ENCODE measurements around the gene BCL10.

The BCL10 gene

DNA sequence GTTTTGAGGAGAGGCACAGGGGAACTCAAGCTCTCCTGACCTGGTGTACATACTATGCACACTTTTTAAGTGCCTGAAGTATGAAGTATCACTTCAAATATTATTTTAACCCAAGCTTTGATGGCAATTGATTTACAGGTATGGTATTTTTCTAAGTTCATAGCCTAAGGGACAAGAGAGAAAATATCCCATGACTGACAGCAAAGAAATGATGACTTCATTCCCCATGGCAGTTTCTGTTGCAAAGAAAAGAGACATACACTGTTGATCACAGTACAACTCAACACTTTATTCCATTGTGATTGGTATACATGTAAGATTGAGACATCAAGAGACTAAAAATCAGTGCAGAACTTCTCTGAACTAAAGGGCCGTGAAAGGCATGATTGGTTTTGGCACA is 41.8 kb upstream of the BCL10 start:
- H4K8ac ChIP-seq (ENCODE audit: low read depth, low read length), result no peak overlapping the region
- H2BK15ac ChIP-seq (ENCODE audit: low read length), result no peak overlapping the region
- H2AK5ac ChIP-seq (ENCODE audit: low read depth, low read length), result no peak overlapping the region
- peaks cover 0 to 3% of the 10 kb centered on the region in 2 donors for H3K9me3 ChIP-seq (replicated peaks in 1 of 2; ENCODE audit: control insufficient read depth in 2 of 2, insufficient read depth in 1 of 2, low read depth in 1 of 2, low read length in 2 of 2)
- H3K4me1 ChIP-seq (ENCODE audit: control insufficient read depth in 2 of 2, insufficient read depth in 1 of 2, low read depth in 1 of 2, low read length in 2 of 2), result peaks cover 0 to 4% of the 10 kb centered on the region in 2 donors
- no peaks in the 10 kb centered on the region for H3K27me3 ChIP-seq (ENCODE audit: control insufficient read depth in 3 of 3, insufficient read depth in 3 of 3, low read depth in 1 of 3, low read length in 3 of 3)
- no CpG with 5 or more reads among the region's 1 CpG for WGBS, 2 donors (ENCODE audit: extremely low coverage in 2 of 2, insufficient read length in 2 of 2, insufficient replicate concordance in 1 of 2)
- H3K23ac ChIP-seq (ENCODE audit: low read depth, low read length, poor library complexity), result no peak overlapping the region
- H2BK120ac ChIP-seq (ENCODE audit: low read depth, low read length), result no peak overlapping the region
- no peaks in the 10 kb centered on the region for H3K79me1 ChIP-seq (ENCODE audit: low read depth, low read length)
- no peak overlapping the region for H2BK12ac ChIP-seq (ENCODE audit: low read length)
- H3K36me3 ChIP-seq (replicated peaks in 1 of 2; ENCODE audit: control insufficient read depth in 2 of 2, insufficient read depth in 2 of 2, low read length in 2 of 2), result peaks cover 0 to 28% of the 10 kb centered on the region in 2 donors
- H3K18ac ChIP-seq (ENCODE audit: low read length), result no peak overlapping the region
- H3K4me2 ChIP-seq (ENCODE audit: insufficient read depth, low read length, poor library complexity, severe bottlenecking), result no peak overlapping the region
- H3K27ac ChIP-seq (replicated peaks; ENCODE audit: low read length), result no peak overlapping the region
- H4K91ac ChIP-seq (ENCODE audit: low read depth, low read length, poor library complexity), result no peak overlapping the region
- H2AFZ ChIP-seq (ENCODE audit: low read length), result no peak overlapping the region
- no peak for DNase-seq (ENCODE audit: low spot score)
- no peak overlapping the region for H3K9ac ChIP-seq (ENCODE audit: low read depth, low read length, poor library complexity)
- H2BK5ac ChIP-seq (ENCODE audit: low read length), result no peak overlapping the region
- no peak overlapping the region for H3K14ac ChIP-seq (ENCODE audit: low read length)
- no peak overlapping the region for H3K4me3 ChIP-seq (ENCODE audit: low read length in 2 of 2)
- no peak overlapping the region for H3K4ac ChIP-seq (ENCODE audit: low read length)

DNA sequence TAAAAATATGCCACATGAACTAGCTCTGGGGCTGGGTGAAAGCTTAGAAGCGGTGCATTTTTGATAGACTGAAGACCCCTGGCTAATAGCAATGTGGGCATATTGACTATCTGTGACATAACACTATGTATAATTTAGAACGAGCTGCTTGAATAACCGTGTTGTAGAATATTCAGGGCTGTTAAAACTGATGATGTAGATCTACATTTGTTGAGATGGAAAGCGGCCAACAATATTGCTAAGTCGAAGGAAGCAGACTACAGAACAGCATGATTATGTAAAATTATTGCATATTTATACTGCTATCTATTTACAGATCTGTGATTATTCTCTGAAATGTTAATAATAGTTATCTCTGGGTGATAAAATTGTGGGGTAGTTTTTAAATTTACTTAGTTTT is 41.1 kb upstream of the BCL10 start:
- no CpG with 5 or more reads among the region's 5 CpGs for WGBS, 2 donors (ENCODE audit: extremely low coverage in 2 of 2, insufficient read length in 2 of 2, insufficient replicate concordance in 1 of 2)
- Histone ChIP-seq H4K8ac (ENCODE audit: low read depth, low read length) (no peak overlapping the region), H3K4me1 (ENCODE audit: control insufficient read depth in 2 of 2, insufficient read depth in 1 of 2, low read depth in 1 of 2, low read length in 2 of 2) (peaks cover 0 to 4% of the 10 kb centered on the region in 2 donors), H3K4ac (ENCODE audit: low read length) (no peak overlapping the region), H3K23ac (ENCODE audit: low read depth, low read length, poor library complexity) (no peak overlapping the region), H3K4me3 (ENCODE audit: low read length in 2 of 2) (no peak overlapping the region), H2BK5ac (ENCODE audit: low read length) (no peak overlapping the region), H3K9me3 (replicated peaks in 1 of 2; ENCODE audit: control insufficient read depth in 2 of 2, insufficient read depth in 1 of 2, low read depth in 1 of 2, low read length in 2 of 2) (peaks cover 0 to 3% of the 10 kb centered on the region in 2 donors), H3K14ac (ENCODE audit: low read length) (no peak overlapping the region), H2BK120ac (ENCODE audit: low read depth, low read length) (no peak overlapping the region), H2BK15ac (ENCODE audit: low read length) (no peak overlapping the region), H2AFZ (ENCODE audit: low read length) (no peak overlapping the region), H3K4me2 (ENCODE audit: insufficient read depth, low read length, poor library complexity, severe bottlenecking) (no peak overlapping the region), H3K27ac (replicated peaks; ENCODE audit: low read length) (no peak overlapping the region), H2AK5ac (ENCODE audit: low read depth, low read length) (no peak overlapping the region), H3K36me3 (replicated peaks in 1 of 2; ENCODE audit: control insufficient read depth in 2 of 2, insufficient read depth in 2 of 2, low read length in 2 of 2) (peaks cover 0 to 26% of the 10 kb centered on the region in 2 donors), H3K79me1 (ENCODE audit: low read depth, low read length) (no peaks in the 10 kb centered on the region), H3K18ac (ENCODE audit: low read length) (no peak overlapping the region), H4K91ac (ENCODE audit: low read depth, low read length, poor library complexity) (no peak overlapping the region), H2BK12ac (ENCODE audit: low read length) (no peak overlapping the region), H3K9ac (ENCODE audit: low read depth, low read length, poor library complexity) (no peak overlapping the region), H3K27me3 (ENCODE audit: control insufficient read depth in 3 of 3, insufficient read depth in 3 of 3, low read depth in 1 of 3, low read length in 3 of 3) (no peaks in the 10 kb centered on the region)
- no peak for DNase-seq (ENCODE audit: low spot score)

- H3K4ac ChIP-seq (ENCODE audit: low read length), result no peak overlapping the region
- no peak overlapping the region for H3K4me3 ChIP-seq (ENCODE audit: low read length in 2 of 2)
- no peak overlapping the region for H2AK5ac ChIP-seq (ENCODE audit: low read depth, low read length)
- H4K91ac ChIP-seq (ENCODE audit: low read depth, low read length, poor library complexity), result no peak overlapping the region
- H2BK120ac ChIP-seq (ENCODE audit: low read depth, low read length), result no peak overlapping the region
- no peak overlapping the region for H2BK5ac ChIP-seq (ENCODE audit: low read length)
- H2AFZ ChIP-seq (ENCODE audit: low read length), result no peak overlapping the region
- no peak overlapping the region for H3K14ac ChIP-seq (ENCODE audit: low read length)
- no peak overlapping the region for H3K27ac ChIP-seq (replicated peaks; ENCODE audit: low read length)
- H4K8ac ChIP-seq (ENCODE audit: low read depth, low read length), result peak overlapping the region; percentile 19
- no peak overlapping the region for H3K9ac ChIP-seq (ENCODE audit: low read depth, low read length, poor library complexity)
- H3K23ac ChIP-seq (ENCODE audit: low read depth, low read length, poor library complexity), result no peak overlapping the region
- H3K18ac ChIP-seq (ENCODE audit: low read length), result no peak overlapping the region
- peaks cover 0 to 22% of the 10 kb centered on the region in 2 donors for H3K36me3 ChIP-seq (replicated peaks in 1 of 2; ENCODE audit: control insufficient read depth in 2 of 2, insufficient read depth in 2 of 2, low read length in 2 of 2)
- H3K4me2 ChIP-seq (ENCODE audit: insufficient read depth, low read length, poor library complexity, severe bottlenecking), result no peak overlapping the region
- DNase-seq (ENCODE audit: low spot score), result no peak
- no peak overlapping the region for H2BK15ac ChIP-seq (ENCODE audit: low read length)
- WGBS, 2 donors (ENCODE audit: extremely low coverage in 2 of 2, insufficient read length in 2 of 2, insufficient replicate concordance in 1 of 2), result no CpG with 5 or more reads among the region's 2 CpGs
- H3K4me1 ChIP-seq (ENCODE audit: control insufficient read depth in 2 of 2, insufficient read depth in 1 of 2, low read depth in 1 of 2, low read length in 2 of 2), result peaks cover 0 to 4% of the 10 kb centered on the region in 2 donors
- peaks cover 0 to 3% of the 10 kb centered on the region in 2 donors for H3K9me3 ChIP-seq (replicated peaks in 1 of 2; ENCODE audit: control insufficient read depth in 2 of 2, insufficient read depth in 1 of 2, low read depth in 1 of 2, low read length in 2 of 2)
- no peak overlapping the region for H2BK12ac ChIP-seq (ENCODE audit: low read length)
- H3K27me3 ChIP-seq (ENCODE audit: control insufficient read depth in 3 of 3, insufficient read depth in 3 of 3, low read depth in 1 of 3, low read length in 3 of 3), result no peaks in the 10 kb centered on the region
- H3K79me1 ChIP-seq (ENCODE audit: low read depth, low read length), result no peaks in the 10 kb centered on the region
These were observed 39.9 kb upstream of the BCL10 start for GRCh38 chr1:85316321-85316720.

DNA sequence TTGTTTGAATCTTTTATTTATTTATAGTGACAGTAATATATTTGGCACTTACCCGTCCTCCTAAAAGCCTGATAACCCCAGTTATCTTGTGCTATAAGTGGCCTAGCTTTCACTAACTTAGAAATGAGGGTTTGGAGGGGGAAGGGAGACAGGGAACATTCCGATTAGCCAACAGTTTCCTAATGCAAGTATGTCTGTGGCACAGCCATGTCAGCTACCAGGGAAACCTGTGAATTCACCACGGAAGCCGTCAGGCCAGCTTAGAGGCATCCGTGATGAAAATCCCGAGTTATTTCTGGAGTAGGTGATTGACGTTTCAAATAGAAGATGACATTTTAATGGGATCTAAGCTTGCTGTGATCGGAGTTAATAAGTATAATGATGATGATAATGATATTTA is 39.4 kb upstream of the BCL10 start:
- H2BK15ac ChIP-seq (ENCODE audit: low read length), result no peak overlapping the region
- H3K27ac ChIP-seq (replicated peaks; ENCODE audit: low read length), result no peak overlapping the region
- H3K14ac ChIP-seq (ENCODE audit: low read length), result no peak overlapping the region
- H4K91ac ChIP-seq (ENCODE audit: low read depth, low read length, poor library complexity), result no peak overlapping the region
- H3K4ac ChIP-seq (ENCODE audit: low read length), result no peak overlapping the region
- H2BK12ac ChIP-seq (ENCODE audit: low read length), result no peak overlapping the region
- no peak overlapping the region for H3K23ac ChIP-seq (ENCODE audit: low read depth, low read length, poor library complexity)
- DNase-seq (ENCODE audit: low spot score), result no peak
- H3K18ac ChIP-seq (ENCODE audit: low read length), result no peak overlapping the region
- no peak overlapping the region for H3K4me2 ChIP-seq (ENCODE audit: insufficient read depth, low read length, poor library complexity, severe bottlenecking)
- H3K79me1 ChIP-seq (ENCODE audit: low read depth, low read length), result no peaks in the 10 kb centered on the region
- no peak overlapping the region for H3K9ac ChIP-seq (ENCODE audit: low read depth, low read length, poor library complexity)
- H2AFZ ChIP-seq (ENCODE audit: low read length), result no peak overlapping the region
- H3K27me3 ChIP-seq (ENCODE audit: control insufficient read depth in 3 of 3, insufficient read depth in 3 of 3, low read depth in 1 of 3, low read length in 3 of 3), result no peaks in the 10 kb centered on the region
- peaks cover 0 to 3% of the 10 kb centered on the region in 2 donors for H3K9me3 ChIP-seq (replicated peaks in 1 of 2; ENCODE audit: control insufficient read depth in 2 of 2, insufficient read depth in 1 of 2, low read depth in 1 of 2, low read length in 2 of 2)
- no peak overlapping the region for H4K8ac ChIP-seq (ENCODE audit: low read depth, low read length)
- H2AK5ac ChIP-seq (ENCODE audit: low read depth, low read length), result no peak overlapping the region
- H3K4me1 ChIP-seq (ENCODE audit: control insufficient read depth in 2 of 2, insufficient read depth in 1 of 2, low read depth in 1 of 2, low read length in 2 of 2), result peaks cover 0 to 4% of the 10 kb centered on the region in 2 donors
- no peak overlapping the region for H2BK120ac ChIP-seq (ENCODE audit: low read depth, low read length)
- H3K4me3 ChIP-seq (ENCODE audit: low read length in 2 of 2), result no peak overlapping the region
- no CpG with 5 or more reads among the region's 8 CpGs for WGBS, 2 donors (ENCODE audit: extremely low coverage in 2 of 2, insufficient read length in 2 of 2, insufficient replicate concordance in 1 of 2)
- no peak overlapping the region for H2BK5ac ChIP-seq (ENCODE audit: low read length)
- H3K36me3 ChIP-seq (replicated peaks in 1 of 2; ENCODE audit: control insufficient read depth in 2 of 2, insufficient read depth in 2 of 2, low read length in 2 of 2), result peaks cover 0 to 19% of the 10 kb centered on the region in 2 donors

All from neuronal stem cell (in vitro differentiated cells).